ENCODE data around the gene OTOF.

The OTOF gene

DNA sequence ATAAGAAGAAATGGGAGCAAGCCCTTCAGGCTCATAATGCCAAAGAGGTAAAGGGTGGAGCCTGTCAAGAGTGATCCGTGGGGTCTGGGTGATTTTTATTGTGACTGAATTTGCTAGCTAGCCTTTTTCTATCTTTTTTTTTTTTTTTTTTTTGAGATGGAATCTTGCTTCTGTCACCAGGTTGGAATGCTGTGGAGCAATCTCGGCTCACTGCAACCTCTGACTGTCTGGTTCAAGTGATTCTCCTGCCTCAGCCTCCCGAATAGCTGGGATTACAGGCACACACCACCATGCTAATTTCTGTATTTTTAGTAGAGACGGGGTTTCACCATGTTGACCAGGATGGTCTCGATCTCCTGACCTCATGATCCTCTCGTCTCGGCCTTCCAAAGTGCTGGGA lies 47.1 kb downstream of the OTOF start:
- no peak for DNase-seq (ENCODE audit: low read depth, low spot score)
- H3K4me3 ChIP-seq (ENCODE audit: low read length), result no peak overlapping the region

DNA sequence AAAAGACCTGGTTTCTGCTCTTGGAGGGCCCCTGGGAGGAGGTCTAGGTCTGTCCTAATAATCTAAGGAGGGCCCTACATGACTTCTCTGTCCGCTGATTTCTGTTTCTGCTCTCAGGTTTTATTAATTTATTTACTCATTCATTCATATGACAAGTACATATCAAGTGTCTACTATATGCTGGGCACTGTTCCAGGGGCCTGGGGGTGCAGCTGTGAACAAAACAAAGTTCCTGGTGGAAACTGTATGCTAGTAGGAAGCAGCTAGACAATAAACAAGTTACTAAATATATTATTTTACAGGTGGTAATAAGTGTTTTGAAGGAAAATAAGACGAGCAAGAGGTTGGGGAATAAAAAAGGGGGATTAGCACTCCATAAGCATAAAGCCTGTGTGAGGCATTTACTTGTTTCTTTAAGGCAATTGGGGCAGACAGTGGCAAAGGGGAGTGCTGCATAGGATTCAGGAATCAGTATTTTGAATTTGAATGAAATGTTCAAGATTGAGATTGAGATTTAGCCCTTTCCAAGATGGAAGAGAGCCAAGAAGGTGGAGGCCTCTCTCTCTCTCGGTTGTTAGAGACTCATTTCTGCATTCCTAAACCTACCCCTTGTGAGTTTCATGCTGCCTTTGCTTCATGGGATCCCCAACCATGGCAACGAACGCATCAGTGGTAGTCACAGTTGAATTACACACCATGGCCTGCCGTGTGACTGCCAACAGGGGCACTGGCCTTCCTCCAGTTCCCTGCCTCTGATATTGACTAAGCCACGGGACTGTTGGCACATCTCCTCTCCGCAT lies 47.9 kb downstream of the OTOF start:
- no peak overlapping the region for H3K4me3 ChIP-seq (ENCODE audit: low read length)
- no peak for DNase-seq (ENCODE audit: low read depth, low spot score)

DNA sequence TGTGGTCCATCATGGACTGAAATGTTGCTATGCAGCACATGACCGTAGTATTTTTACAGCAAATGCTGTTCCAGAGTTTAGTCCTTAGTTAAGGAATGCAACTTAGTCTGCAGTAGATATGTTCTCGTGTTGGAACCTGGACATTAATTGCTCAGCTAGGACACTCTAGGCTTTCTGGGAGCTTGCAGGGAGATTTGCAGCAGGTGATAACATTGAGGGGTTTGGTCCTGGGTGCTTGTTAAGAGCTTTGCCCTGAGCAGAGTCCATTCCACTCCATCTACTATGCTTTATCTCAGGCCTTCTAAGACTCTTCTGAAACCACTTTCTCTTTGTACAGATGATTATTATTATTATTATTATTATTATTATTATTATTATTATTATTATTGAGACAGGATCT lies 49.1 kb downstream of the OTOF start:
- H3K4me3 ChIP-seq (ENCODE audit: low read length), result no peak overlapping the region
- DNase-seq (ENCODE audit: low read depth, low spot score), result no peak

DNA sequence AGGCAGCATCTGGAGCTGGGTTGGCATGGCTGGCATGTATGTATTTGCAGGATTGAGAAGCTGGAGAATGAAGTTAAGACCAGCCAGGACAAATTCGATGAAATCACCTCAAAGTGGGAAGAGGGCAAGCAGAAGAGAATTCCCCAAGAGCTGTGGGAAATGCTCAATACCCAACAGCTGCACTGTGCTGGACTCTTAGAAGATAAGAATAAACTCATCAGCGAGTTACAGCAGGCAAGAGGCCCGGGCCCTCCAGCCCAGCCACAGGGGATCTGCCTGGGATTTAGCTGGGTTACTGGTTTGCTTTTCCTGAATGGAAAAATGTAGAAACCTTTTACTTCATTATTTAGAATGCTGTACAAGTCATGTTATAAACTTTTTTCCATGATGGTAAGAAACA lies 53.7 kb downstream of the OTOF start:
- no peak overlapping the region for H3K4me3 ChIP-seq (ENCODE audit: low read length)
- no peak for DNase-seq (ENCODE audit: low read depth, low spot score)

DNA sequence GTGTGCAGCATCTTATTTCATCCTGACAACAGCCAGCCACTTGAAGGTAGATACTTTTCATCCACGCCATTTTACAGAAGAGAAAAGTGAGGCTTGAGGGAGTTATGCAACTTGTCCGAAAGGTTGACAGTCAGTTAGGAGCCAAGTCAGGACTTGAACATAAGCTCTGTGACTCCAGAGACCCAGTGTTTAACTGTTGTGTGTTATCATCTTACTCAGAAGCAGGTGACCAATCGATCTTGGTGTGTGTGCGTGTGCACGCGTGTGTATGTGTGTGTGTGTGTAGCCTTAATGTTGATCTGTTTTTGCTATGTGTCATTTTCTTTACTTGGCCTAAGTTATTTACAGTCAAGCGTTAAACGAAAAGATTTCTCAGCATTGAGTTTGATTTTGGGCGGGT lies 54.2 kb downstream of the OTOF start:
- no peak overlapping the region for H3K4me3 ChIP-seq (ENCODE audit: low read length)
- no peak for DNase-seq (ENCODE audit: low read depth, low spot score)

DNA sequence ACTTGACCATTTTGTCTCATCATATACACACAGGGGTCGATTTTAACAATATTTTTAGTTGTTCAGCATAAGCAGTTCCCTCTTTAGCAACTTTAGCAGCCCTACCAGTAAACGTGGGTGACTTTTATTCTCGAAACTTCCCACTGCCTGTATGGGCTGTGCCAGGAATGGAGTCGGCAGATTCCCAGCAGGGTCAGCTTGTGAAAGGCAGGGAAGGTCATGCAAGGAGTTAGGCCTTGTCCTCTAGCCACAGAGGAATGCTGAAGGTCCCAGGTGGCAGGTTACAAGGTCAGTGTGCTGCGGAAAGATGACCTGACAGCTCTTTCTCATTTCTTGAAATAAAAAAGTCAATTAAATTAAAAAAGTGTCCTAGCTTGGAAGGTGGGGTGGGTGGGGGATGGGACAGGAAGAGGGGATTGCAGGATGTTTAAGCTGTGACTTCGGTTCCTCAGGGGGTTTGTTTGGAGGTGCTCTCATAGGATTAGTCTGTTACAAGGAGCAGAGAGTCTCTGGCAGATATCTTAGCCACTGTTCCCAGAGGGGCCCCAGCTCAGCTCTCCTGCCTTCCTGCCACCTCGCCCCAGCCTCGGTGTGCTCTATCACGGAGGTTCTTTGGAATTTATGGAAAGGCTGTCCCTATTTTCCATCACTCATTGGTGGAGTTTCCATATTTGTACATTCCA lies 54.8 kb downstream of the OTOF start:
- H3K4me3 ChIP-seq (ENCODE audit: low read length), result no peak overlapping the region
- no peak for DNase-seq (ENCODE audit: low read depth, low spot score)

DNA sequence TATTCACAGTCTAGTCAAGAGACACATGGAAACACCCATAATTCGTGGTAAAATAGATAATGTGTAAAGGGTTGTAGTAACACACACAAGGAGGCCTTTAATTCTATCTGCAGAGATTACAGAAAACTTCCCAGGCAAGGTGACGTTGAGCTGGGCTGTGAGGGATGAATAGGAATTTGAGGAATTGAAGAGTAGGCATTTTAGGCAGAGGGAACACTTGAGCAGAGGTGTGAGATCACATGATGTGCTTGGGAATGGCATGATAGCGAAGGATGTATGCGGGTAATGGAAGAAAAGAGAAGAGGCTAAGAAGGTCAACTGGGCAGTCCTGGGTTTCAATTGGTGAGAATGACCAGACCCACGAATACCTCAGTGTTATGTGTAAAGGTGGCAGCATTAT lies 56.0 kb downstream of the OTOF start:
- DNase-seq (ENCODE audit: low read depth, low spot score), result no peak
- no peak overlapping the region for H3K4me3 ChIP-seq (ENCODE audit: low read length)

DNA sequence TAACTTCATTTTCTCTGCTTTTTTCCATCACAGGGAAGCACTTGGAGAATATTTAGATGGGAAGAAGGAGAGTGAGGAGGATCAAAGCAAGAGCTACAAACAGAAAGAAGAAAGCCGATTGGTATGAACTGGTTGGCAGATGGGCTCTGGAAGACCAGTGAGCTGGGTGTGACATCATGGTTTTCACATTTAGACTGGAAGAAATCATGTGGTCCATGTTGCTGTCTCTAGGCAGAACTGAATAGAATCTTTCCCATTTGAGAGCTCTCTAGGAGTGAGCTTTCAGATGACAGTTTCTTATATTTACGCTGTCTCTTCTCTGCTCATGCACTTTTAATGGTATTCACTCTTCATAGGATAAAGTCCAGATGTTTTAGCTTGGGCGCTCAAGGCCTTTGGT lies 63.6 kb downstream of the OTOF start:
- DNase-seq (ENCODE audit: low read depth, low spot score), result no peak
- no peak overlapping the region for H3K4me3 ChIP-seq (ENCODE audit: low read length)

DNA sequence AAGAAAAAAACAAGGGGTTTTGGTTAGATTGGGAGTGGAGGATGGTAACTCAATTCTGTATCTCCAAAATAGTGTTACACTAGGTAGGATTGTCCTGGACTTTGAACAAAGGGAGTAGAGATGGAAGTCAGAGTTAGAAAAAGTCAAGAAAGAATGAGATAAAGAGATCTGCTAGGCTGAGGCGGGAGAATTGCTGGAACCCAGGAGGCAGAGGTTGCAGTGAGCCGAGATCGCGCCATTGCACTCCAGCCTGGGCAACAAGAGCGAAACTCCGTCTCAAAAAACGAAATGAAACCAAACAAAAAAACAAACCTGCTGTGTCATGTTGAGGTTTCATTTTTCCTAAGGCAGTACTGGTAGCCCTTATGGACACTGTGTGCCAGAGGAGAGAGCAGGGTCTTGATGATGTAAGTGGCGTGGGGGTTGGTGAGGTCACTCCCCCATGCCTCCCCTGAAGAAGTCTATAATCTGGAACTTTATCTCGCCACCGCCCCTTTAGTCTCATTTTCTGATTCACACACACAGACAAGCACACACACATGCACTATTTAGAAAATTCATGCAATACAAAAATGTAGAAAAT lies 65.7 kb downstream of the OTOF start:
- no peak overlapping the region for H3K4me3 ChIP-seq (ENCODE audit: low read length)

DNA sequence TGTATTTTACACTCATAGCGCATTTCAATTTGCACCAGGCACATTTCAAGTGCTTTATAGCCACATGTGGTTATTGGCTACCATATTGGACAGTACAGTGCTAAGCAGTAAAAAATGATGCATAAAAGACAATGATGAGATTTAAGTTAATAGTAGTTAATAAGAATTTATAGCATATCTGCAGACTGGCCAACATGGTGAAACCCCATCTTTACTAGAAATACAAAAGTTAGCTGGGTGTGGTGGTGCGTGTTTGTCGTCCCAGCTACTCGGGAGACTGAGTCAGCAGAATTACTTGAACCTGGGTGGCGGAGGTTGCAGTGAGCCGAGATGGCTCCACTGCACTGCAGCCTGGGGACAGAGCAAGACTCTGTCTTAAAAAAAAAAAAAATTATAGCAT lies 66.5 kb downstream of the OTOF start:
- no peak overlapping the region for H3K4me3 ChIP-seq (ENCODE audit: low read length)

More for the DNA sequence above, 65.7 kb downstream of the OTOF start:
- no peak for DNase-seq (ENCODE audit: low read depth, low spot score)

DNA sequence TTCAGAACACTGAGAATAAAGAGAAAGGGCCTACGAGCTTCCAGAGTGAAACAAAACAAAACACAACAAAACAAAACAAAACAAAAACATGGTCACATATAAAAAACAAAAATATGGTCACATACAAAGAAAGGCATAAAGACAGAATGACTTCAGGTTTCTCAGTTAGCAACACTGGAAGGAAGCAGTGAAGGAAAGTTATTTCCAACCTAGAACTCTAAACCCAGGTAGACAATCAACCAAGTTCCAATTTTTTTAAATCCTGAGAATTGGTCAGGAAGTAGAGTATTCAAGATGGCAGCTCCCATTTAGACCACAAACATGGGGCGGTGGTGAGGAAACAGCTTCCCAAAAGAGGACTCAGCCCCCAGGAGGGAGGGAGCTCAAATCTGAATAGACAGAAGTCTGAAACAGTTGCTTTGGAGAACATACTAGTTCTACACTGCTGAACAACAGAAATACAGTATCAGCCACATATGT lies 67.1 kb downstream of the OTOF start:
- H3K4me3 ChIP-seq (ENCODE audit: low read length), result no peak overlapping the region
- no peak for DNase-seq (ENCODE audit: low read depth, low spot score)

More for the DNA sequence above, 66.5 kb downstream of the OTOF start:
- DNase-seq (ENCODE audit: low read depth, low spot score), result no peak

DNA sequence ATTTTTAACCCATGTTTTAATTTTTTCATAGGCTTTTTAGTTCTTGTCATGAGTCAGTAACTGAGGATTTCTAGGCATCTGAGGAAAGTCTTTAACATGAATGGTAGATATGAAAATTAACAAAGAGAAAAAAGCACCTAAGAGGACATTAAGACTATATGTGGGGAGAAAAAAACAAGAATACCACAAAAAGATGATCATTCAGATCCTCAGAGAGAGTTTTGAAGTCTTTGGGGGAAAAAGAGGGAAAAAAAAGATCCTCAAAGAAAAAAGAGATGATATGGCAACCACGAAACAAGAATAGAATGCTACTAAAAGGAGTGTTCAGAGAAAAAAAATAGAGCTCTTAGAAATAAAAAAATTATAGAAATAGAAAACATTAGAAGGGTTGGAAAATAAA lies 68.1 kb downstream of the OTOF start:
- no peak overlapping the region for H3K4me3 ChIP-seq (ENCODE audit: low read length)
- DNase-seq (ENCODE audit: low read depth, low spot score), result no peak

DNA sequence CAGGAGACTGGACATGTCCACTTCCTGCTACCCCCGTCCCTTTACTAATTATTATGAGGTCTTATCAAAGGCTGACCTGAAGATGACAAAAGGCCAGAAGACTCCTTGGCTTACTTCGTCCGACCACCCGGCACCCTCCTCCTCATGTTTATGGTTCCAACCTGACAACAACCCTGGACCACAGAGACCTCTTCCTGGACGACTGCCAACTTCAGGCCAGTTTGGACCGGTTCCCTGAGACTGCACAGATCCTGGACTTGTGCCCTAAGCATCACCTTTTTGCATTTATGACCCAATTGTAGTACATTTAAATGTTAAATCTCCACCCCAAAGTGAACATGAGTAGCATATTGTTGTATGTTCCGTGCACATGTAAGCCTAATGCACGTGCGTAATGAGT lies 70.4 kb downstream of the OTOF start:
- H3K4me3 ChIP-seq (ENCODE audit: low read length), result no peak overlapping the region
- no peak for DNase-seq (ENCODE audit: low read depth, low spot score)
